ENCODE data around the gene ALCAM. TPM values are rescaled to one million over a fixed set of nuclear protein-coding genes. Genes with fewer than 3 reads are reported as not detected.

Gene ALCAM
- total RNA-seq, 1 experiment from 2014 or later: 0.41 TPM

DNA sequence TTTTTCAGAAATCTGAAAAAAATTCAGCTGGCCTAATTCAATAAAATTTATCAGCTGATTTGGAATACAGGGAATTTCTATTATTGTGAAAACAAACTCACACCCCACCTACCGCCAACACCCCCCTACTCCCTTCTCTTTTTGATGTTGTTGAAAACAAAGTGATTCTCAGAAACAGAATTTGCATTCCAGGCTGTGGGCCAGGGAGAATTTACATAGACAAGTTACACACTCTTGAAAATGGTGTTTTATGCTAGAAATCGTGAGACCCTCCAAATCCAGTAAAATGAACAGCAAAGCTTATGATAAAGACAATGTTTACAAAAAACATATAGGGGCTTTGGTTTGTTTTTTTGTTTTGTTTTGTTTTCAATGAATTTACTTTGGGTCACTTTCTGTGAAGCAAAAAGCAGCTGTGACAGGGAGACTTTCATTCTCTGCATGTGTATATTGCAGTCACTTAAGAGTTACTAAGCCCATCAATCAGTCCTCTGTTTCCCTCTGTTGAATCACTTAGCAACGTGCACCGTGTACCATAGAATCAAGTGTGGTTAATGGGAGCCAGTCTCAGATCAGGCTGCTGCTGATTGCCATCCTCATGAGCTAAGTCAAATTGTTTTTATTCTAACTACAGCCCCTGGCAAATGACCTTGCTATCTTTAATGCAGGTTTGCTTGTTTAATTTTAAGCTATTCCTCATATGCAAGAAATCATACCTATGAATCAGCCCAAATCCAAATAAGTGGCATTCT is 159.8 kb downstream of the ALCAM start:
- no peaks in the 10 kb centered on the region for H3K4me1 ChIP-seq
- no peaks in the 10 kb centered on the region for H3K36me3 ChIP-seq (ENCODE audit: control insufficient read depth, insufficient read depth, low read length)
- DNase-seq: no peak
- Mint-ChIP-seq H3K27me3 (ENCODE audit: insufficient read depth, unreplicated experiment) (no peaks in the 10 kb centered on the region), H3K27ac (ENCODE audit: unreplicated experiment) (no peak overlapping the region), H3K4me3 (ENCODE audit: unreplicated experiment) (no peak overlapping the region), H3K36me3 (ENCODE audit: insufficient read depth, unreplicated experiment) (no peaks in the 10 kb centered on the region), H3K4me1 (ENCODE audit: low read depth, unreplicated experiment) (no peaks in the 10 kb centered on the region), H3K9me3 (ENCODE audit: unreplicated experiment) (no peaks in the 10 kb centered on the region)
- no peak overlapping the region for H3K4me3 ChIP-seq (ENCODE audit: low read depth, low read length)
- intact Hi-C loops (cut with micrococcal nuclease; ENCODE audit: unreplicated experiment): no loop called here
- CTCF ChIA-PET: no interaction called here
- BruUV-seq (replicated peaks): no TSS peak
- H3K27me3 ChIP-seq (replicated peaks; ENCODE audit: control insufficient read depth, insufficient read depth, low read length): no peaks in the 10 kb centered on the region
- no peaks in the 10 kb centered on the region for H3K9me3 ChIP-seq
- no peak for TF ChIP-seq CTCF (IDR thresholded peaks at IDR 0.05; ENCODE audit: insufficient read depth in 1 of 2, low read depth in 1 of 2, low read length in 1 of 2, severe bottlenecking in 1 of 2, unreplicated experiment in 1 of 2)
- POLR2A ChIA-PET: no interaction called here

DNA sequence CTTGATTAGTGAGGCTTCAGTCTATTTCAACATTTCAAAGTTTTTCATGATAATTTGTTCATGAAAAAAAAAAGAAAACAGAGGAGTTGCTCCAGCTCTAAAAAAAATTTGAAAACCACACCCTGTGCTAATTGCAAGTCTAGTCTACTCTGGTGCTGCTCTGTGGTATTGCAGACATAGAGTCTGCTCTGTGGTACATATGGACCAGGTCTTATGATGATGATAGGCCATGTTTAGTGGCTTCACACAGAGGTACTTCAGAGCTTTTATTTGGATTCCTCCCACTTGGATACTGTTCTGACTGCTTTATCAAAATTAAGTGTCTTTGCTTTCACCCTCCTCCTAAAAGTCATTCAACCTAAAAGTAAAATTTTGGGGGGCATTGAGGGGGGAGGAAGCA is 160.8 kb downstream of the ALCAM start:
- ChIA-PET POLR2A (no interaction called here), CTCF (no interaction called here)
- no peaks in the 10 kb centered on the region for H3K9me3 ChIP-seq
- no peaks in the 10 kb centered on the region for H3K36me3 Mint-ChIP-seq (ENCODE audit: insufficient read depth, unreplicated experiment)
- no peaks in the 10 kb centered on the region for H3K4me1 Mint-ChIP-seq (ENCODE audit: low read depth, unreplicated experiment)
- H3K27me3 ChIP-seq (replicated peaks; ENCODE audit: control insufficient read depth, insufficient read depth, low read length): no peaks in the 10 kb centered on the region
- H3K27me3 Mint-ChIP-seq (ENCODE audit: insufficient read depth, unreplicated experiment): peaks cover 1% of the 10 kb centered on the region
- DNase-seq: no peak
- H3K4me3 Mint-ChIP-seq (ENCODE audit: unreplicated experiment): no peak overlapping the region
- no TSS peak for BruUV-seq (replicated peaks)
- no peak for TF ChIP-seq CTCF (IDR thresholded peaks at IDR 0.05; ENCODE audit: insufficient read depth in 1 of 2, low read depth in 1 of 2, low read length in 1 of 2, severe bottlenecking in 1 of 2, unreplicated experiment in 1 of 2)
- H3K4me3 ChIP-seq (ENCODE audit: low read depth, low read length): no peak overlapping the region
- no peak overlapping the region for H3K27ac Mint-ChIP-seq (ENCODE audit: unreplicated experiment)
- no peaks in the 10 kb centered on the region for H3K4me1 ChIP-seq
- intact Hi-C loops (cut with micrococcal nuclease; ENCODE audit: unreplicated experiment): no loop called here
- no peaks in the 10 kb centered on the region for H3K9me3 Mint-ChIP-seq (ENCODE audit: unreplicated experiment)
- H3K36me3 ChIP-seq (ENCODE audit: control insufficient read depth, insufficient read depth, low read length): no peaks in the 10 kb centered on the region

DNA sequence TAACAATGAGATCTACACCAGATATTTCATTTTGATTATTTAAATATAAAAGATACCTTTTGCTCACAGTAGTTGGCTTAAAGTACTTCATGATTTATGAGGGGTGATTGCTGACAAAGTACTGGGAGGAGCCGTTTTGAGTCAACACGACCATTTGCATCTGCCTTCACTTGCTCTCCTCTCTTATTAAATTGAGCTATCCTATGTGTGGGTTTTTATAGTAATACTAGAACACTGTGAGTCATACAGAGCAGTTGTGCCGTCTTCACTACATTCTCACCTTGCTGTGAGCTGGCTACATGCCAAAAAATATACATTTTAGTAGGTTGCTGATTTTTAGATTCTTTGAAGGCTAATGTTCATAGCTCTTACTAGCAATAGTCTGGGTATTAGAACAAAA is 161.2 kb downstream of the ALCAM start:
- CTCF ChIA-PET: no interaction called here
- Mint-ChIP-seq H3K9me3 (ENCODE audit: unreplicated experiment) (no peaks in the 10 kb centered on the region), H3K27ac (ENCODE audit: unreplicated experiment) (no peak overlapping the region), H3K4me3 (ENCODE audit: unreplicated experiment) (no peak overlapping the region), H3K36me3 (ENCODE audit: insufficient read depth, unreplicated experiment) (no peaks in the 10 kb centered on the region), H3K4me1 (ENCODE audit: low read depth, unreplicated experiment) (no peaks in the 10 kb centered on the region), H3K27me3 (ENCODE audit: insufficient read depth, unreplicated experiment) (peaks cover 3% of the 10 kb centered on the region)
- H3K36me3 ChIP-seq (ENCODE audit: control insufficient read depth, insufficient read depth, low read length): no peaks in the 10 kb centered on the region
- intact Hi-C loops (cut with micrococcal nuclease; ENCODE audit: unreplicated experiment): no loop called here
- no peaks in the 10 kb centered on the region for H3K9me3 ChIP-seq
- H3K4me1 ChIP-seq: no peaks in the 10 kb centered on the region
- POLR2A ChIA-PET: no interaction called here
- BruUV-seq (replicated peaks): no TSS peak
- DNase-seq: no peak
- H3K4me3 ChIP-seq (ENCODE audit: low read depth, low read length): no peak overlapping the region
- TF ChIP-seq CTCF (IDR thresholded peaks at IDR 0.05; ENCODE audit: insufficient read depth in 1 of 2, low read depth in 1 of 2, low read length in 1 of 2, severe bottlenecking in 1 of 2, unreplicated experiment in 1 of 2): no peak
- no peaks in the 10 kb centered on the region for H3K27me3 ChIP-seq (replicated peaks; ENCODE audit: control insufficient read depth, insufficient read depth, low read length)
